HG02870 (cell line): ENCODE measurements around the gene SLCO6A1.
"Not testable (repeated sequence)": the region's sequence is repeated elsewhere in the genome, so short reads cannot be mapped to it uniquely, and the experiment has no call there.

Source experiments
- ATAC-seq: cut with Tn5 transposase; IDR thresholded peaks from one replicate; pipeline ENCODE4 v1.9.1; 2021; ENCODE audit warnings: mild to moderate bottlenecking, moderate library complexity; ENCODE audit not compliant: unreplicated experiment

Gene SLCO6A1, protein sequence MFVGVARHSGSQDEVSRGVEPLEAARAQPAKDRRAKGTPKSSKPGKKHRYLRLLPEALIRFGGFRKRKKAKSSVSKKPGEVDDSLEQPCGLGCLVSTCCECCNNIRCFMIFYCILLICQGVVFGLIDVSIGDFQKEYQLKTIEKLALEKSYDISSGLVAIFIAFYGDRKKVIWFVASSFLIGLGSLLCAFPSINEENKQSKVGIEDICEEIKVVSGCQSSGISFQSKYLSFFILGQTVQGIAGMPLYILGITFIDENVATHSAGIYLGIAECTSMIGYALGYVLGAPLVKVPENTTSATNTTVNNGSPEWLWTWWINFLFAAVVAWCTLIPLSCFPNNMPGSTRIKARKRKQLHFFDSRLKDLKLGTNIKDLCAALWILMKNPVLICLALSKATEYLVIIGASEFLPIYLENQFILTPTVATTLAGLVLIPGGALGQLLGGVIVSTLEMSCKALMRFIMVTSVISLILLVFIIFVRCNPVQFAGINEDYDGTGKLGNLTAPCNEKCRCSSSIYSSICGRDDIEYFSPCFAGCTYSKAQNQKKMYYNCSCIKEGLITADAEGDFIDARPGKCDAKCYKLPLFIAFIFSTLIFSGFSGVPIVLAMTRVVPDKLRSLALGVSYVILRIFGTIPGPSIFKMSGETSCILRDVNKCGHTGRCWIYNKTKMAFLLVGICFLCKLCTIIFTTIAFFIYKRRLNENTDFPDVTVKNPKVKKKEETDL

DNA sequence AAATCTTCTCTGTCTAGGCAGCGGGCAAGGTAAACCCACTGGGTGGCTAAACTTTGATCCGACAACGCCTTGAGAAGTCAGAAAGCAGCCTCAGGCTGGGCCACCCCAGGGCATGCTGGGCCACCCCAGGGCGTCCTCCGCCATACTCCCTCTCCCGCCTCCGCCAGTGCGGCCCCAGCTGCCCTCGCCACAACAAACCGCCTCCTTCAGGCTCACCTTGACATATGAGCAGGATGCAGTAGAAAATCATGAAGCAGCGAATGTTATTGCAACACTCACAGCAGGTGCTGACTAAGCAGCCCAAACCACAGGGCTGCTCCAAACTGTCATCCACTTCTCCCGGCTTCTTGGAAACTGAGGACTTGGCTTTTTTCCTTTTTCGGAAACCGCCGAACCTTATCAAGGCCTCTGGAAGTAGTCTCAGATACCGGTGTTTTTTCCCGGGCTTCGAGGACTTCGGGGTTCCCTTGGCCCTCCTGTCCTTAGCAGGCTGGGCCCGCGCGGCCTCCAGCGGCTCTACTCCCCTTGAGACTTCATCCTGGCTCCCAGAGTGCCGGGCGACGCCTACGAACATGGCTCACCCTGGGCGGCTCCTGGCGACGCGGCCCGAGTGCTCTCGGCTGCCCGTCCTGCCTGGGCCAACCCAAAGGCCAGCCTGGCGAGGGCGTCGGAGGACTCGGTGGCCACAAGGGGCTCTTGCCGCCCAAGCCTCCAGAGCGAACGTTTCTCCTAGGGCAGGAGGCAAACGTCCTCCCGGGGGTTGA lies at the start of gene SLCO6A1:
Gene SLCO6A1, minus strand, starts transcription at position 731 of the 764 bp plus-strand sequence. Its CDS starts 157 bp downstream, at position 574.
- ATAC-seq, result no peak

DNA sequence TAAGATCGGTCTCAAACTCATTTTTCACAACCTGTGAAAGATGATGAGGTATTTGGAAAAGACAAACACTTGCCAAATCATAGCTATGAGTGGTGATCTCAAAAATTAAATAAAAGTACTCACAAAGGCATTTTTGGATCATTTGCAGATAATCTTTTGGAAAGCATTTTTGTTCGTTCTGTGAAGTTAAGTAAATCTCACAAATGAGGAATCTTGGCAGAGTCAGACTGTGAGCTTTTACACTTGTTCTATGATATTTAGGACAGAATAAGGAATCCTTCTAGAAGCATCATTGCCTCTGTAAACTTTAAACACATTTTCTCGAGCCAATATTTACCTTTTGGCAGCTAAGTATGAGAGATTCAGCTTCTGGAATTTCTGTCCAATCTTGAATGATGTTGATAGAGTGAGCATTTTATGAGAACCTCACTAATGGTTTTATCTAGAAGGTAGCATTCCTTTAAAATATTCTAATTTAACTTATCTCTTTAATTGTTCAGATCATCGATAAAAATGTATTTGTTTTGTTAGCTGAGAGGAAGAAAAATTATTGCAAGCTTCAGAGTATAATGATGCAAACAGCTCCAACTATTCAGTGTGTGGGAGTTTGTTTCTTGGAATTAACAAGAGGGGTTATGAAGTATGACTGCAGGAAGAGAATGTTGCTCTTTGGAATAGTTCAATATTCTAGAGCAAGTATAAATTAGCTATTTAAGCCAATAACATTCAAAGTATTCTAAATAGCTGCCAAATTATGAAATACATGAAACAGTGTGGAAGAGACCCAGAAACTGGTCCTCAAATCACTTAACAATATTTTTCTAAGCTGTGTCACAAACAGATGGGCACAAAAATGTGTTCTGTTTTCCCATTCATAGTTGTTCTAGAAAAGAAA lies 48.6 kb upstream of the SLCO6A1 start:
- ATAC-seq, result no peak

DNA sequence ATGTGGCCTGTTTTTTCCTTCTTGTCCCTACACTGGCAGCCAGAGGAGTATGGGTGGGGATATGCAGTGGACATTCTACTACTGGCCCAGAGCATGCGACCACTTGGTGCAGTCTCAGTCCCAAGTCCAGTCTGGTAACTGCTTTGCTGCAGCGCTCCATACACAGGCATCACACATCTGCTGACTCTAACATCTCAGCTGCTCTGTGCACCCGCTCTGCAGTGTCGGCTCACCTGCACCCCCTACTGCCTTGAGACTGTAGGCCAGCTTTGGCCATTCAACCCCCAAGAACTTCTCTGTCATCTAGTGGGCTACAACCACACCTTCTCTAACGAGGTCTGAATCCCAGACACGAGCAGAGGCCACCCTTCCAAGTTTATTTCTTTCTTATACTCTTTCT lies 46.4 kb upstream of the SLCO6A1 start:
- peak; percentile 83 for ATAC-seq

DNA sequence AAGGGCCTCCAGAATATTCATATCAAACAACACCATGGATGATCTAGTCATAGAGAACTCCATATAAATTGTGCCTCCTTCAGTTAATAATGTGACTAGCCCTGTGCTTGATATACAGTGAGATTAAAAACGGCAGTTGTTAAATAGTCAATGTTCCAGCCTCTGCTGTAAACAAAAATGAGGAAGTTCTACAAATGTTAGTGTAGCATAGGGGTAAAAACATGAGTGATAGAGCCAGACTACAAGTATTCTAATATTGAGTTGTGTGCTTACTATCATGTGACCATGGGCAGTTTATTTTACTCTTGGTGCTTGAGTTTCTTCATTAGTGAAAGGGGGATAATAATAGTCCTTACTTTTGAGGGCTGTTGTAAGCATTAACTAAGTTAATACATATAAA lies 43.3 kb upstream of the SLCO6A1 start:
- ATAC-seq, result no peak

DNA sequence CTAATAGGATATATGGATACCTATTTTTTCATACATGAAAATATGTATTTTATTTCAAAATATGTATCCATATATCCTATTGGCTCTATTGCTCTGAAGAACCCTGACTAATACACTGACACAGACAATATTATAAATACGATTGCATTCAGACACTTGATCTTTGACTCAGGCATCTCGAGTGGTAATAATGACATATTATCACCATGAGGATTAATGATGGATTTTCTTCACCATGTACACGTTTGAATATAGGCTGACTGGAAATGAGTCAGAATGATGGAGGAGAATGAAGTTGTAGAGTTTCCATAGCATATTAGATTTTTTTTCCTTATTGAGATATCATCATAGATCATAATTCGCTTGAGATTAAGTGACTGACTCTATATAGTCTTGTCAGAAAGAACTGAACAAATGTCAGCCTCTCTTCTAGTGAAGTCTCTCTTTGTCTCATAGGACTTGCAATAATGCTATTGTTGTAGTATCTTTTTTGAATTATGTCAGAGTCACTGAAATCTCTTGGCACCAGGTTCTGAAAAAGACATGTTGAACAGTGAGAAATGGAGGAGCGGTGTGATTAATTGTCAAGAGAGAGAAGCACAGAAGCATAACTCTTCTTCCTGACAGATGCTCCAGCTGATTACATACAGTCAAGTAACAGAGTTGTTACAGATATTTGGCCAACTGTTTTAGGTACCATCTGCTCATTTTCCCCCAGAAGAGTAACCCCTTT lies 41.4 kb upstream of the SLCO6A1 start:
- no peak for ATAC-seq

DNA sequence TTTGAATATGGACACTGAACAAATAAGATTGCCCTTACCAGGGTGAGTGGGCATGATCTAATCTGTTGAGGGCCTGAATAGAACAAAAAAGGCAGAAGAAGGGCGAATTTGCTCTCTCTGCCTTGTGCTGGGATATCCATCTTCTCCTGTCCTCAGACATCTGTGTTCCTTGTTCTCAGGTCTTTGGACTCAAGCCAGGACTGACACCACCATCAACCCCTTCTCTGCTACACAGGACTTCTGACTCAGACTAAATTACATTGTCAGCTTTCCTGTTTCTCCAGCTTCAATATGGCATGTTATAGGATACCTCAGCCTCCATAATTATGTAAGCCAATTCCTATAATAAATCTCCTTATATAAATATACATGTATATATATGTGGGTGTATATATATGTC lies 40.8 kb upstream of the SLCO6A1 start:
- no peak for ATAC-seq

DNA sequence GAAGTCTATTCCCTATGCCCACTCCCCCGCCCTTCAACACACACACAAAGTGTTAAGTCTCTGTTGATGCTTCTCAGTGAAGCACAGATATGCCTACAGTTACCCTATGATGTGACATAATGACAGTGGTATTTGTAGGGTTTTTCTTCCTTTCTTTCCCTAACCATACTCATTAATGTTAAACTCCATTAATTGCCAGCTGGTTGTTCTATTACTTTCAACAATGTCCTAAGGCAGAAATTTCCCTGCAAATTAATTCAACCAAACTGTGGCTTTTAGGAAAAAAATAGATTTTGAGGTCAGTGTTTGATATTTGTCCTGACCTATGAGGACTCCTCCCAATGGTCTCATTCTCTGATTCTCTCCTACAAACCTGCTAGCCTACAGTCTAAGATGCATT lies 38.2 kb upstream of the SLCO6A1 start:
- no peak for ATAC-seq

DNA sequence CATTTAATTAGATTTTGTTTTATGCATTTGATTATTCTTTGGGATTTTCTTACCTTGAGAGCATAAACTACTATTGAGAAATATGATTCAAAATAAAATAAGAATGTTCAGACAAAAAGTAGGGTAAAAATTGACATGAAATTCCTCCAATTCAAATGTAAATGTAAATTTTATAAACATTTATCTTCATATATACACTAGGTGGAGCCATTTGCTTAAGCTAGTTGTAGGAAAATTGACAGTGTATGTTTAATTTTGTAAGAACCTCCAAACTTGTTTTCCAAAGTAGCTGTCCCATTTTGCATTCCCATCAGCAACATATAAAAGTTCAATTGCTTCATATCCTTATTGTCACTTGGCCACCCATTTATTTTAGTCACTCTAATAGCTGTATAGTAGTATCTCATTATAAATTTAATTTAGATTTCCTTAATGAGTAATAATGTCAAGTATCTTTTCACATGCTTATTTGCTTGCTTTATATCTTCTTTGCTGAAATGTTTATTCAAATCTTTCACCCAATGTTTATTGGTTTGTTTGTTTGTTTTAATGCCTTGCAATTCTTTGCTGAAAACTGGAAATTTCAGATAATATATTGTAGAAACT lies 37.6 kb upstream of the SLCO6A1 start:
- ATAC-seq, result no peak

DNA sequence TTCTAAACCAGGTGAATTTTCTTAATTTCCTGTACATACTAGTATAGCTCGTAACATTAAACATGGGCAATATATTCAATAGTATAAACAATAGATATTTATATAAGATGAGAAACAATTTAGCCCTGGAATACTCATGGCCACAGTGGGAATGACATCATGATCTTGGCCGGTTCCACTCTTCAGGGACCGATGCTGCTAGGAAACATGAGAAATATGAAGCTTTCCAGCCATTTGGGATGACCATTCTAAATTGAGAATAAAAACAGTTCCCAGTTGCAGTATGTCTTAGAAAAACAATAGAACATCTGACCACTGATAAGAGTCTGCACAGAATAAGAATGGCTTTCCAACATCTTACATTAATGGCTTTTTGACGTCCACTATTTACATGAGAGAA lies 33.3 kb upstream of the SLCO6A1 start:
- no peak for ATAC-seq

DNA sequence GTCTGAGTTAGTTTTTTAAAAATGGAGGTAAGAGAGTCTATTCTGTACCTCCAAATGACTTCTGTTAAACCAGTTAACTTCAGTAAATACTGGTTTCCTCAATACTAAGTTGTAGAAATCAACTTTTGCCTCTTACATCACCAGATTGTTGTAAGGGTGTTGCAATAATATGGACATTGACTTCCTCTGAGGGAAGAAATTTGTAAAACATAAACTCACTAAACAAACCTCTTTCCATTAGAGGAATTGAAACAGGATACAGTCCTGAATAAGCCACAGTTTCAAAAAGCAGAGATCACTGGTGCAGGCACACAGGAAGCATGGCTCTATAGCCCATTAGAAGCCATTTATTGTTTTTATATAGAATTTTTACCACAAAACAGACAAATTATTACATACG lies 32.7 kb upstream of the SLCO6A1 start:
- ATAC-seq, result peak; percentile 92

DNA sequence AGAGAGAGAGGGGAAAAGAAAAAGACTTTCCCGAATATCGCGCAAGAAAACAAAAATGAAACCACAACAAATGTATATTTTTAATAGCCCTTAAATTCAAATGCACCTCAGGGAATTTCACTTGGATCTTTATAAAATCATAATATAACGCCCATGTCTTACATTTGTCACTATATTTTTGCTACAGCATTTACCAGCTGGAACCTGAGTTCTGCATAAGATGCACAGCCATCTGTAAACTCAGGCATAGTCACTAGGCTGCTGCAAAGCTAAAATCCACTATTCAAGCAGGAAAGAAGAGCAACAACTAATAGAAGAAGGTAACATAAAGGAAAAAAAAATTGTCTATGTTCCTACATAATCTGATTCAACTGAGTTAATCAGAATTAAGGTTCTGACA lies 30.6 kb upstream of the SLCO6A1 start:
- no peak for ATAC-seq

DNA sequence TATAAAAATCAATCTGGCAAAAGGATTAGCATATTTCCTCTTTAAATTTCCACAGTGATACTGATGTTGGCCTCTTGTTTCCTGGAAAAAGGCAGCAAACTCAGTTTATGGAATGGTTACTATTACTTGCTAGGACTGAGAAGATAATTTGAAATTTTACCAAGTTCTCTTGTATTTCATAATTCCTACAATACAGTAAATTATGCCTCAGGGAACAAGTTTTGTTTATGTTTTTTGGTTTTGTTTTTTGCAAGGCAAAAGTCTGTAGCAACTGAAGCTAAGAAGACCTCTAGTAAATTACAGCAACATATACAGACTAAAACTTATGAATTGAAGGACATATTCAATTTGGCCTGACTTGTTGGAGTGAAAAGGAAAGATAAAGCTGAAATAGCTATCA lies 30.2 kb upstream of the SLCO6A1 start:
- no peak for ATAC-seq

DNA sequence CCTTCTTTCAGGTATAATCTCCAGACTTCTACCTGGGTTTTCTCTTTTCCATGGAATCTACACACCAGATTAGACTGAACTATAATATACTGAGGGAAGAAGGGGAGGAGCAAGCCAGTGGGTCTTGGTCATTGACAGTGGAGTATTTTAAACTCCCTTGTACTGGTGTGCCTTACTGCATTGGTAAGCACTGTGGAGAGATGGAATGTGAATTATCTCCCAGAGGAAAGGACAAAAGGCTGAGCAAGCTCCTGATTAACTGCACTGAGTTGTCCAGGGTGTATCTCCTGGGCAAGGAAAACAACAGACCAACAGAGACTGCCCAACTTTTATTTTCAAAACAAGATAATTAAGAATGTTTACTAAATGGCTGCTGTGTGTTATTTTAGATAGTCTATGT lies 29.8 kb upstream of the SLCO6A1 start:
- ATAC-seq, result no peak

DNA sequence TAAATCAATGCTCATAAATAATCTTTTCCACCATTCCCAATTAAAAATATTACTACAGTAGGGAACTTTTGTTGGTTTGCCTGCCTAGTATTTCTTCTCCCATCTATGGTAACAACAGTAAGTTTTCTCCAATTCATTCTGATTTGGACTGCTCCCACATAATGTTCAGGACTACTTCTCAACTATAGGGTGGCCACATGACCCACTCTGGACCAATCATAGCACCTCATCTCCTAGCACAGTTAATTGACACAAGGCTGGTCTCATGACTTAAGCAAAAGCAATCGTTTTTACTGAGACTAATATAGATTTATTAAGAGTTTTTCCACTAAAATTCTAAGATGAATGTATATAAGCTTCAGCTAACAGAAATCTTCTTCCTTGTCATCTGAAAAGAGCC lies 28.7 kb upstream of the SLCO6A1 start:
- no peak for ATAC-seq

DNA sequence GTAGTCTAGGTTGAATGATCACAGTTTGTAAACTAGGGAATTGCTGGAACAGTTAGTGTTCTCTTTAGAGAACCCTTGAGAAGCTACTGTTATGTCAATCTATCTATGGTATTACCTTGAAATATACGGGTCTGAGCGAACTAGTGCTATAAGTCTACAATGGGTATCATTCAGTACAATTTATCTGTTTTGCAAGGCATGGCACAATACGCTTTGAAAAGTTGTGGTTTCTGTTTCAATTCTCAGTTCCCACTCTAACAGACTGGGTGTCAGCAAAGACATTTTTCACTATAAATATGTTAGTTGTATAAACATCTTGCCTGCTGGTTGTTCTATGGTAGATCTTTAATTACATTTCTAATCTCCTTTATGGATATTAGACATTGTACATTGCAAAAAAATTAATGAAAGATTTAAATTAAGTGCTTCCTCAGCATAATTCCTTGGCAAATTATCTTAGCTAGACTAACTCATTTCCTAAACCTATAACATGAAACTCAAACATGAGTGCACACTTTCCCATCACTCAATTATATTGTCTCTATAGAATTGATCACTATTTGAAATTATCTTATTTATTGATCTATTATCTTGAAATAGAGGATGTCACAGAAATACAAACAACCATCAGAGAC lies 24.9 kb upstream of the SLCO6A1 start:
- ATAC-seq, result peak; percentile 99

DNA sequence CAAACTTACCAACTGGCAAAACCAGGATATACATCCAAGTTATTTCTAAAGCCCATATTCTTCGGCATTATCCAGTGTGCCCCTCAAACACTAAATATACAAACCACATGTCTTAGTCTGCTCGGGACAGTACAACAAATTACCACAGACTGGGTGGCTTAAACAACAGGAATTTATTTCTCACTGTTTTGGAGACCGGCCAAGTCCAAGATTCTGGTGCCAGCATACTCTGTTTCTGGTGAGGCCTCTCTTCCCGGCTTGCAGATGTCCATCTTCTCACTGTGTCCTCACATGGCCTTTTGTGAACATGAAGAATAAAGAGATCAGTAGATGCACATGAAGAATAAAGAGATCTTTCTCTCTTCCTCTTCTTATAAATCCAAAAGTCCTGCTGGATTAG lies 12.9 kb upstream of the SLCO6A1 start:
- ATAC-seq, result no peak

DNA sequence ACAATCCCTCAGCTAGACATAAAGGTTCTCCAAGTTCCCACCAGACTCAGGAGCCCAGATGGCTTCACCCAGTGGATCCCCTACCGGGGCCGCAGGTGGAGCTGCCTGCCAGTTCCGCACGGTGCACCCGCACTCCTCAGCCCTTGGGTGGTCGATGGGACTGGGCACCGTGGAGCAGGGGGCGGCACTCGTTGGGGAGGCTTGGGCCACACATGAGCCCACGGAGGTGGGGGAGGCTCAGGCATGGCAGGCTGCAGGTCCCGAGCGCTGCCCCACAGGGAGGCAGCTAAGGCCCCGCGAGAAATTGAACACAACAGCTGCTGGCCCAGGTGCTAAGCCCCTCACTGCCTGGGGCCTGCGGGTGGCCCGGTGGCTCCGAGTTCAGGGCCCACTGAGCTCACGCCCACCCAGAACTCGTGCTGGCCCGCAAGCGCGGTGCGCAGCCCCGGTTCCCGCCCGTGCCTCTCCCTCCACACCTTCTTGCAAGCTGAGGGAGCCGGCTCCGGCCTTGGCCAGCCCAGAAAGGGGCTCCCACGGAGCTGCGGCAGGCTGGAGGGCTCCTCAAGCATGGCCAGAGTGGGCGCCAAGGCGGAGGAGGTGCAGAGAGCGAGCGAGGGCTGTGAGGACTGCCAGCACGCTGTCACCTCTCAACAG lies 7.4 kb downstream of the SLCO6A1 start:
- ATAC-seq, result not testable (repeated sequence)

DNA sequence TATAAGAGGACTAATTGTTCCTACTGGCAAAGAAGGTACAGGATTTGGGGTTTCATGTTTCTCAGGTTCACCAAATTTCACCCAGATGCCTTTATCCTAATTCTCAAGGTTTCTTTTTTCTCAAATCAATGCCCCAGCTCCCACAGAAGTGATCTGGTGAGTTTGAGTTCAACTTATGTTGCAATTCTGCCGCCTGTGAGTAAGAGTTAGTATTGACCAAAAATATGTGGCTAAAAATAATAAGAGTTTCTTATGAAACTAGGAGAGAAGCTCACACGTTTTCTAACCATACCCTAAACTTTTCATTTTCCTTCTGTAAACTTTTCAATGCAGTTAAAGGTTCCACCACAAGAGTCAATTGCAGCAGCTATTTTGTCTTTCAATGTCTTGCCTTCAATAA lies 15.1 kb downstream of the SLCO6A1 start:
- no peak for ATAC-seq
